HCT116 (cell line): ENCODE results near the gene SYNE1. TPM values are rescaled to one million over a fixed set of nuclear protein-coding genes. Genes with fewer than 3 reads are reported as not detected.
A peak's percentile ranks its signal among the peaks of the same experiment; 100 is the strongest.

Experiments
- ATAC-seq: fragments of 200-7000 bp; cut with Tn5 transposase; 2 replicates; pipeline ENCODE4 v1.9.1; 2020; ENCODE audit warnings: mild to moderate bottlenecking, moderate library complexity
- BruUV-seq: library from RNA; stranded (reverse); fragments of 400-500 nt; replicated peaks from 2 replicates; lab custom pipeline; 2021; lab: Mats Ljungman, UMichigan
- CTCF ChIA-PET: fragments of 300-600 bp; sonication (Branson Sonifier 250); formaldehyde crosslinking; loops from one replicate; lab custom pipeline; 2021; ENCODE audit warnings: antibody characterized with exemption; lab: Charles Lee
- POLR2A ChIA-PET: fragments of 300-600, 350-600 bp; sonication (Branson Sonifier 250); formaldehyde crosslinking; loops from one replicate; lab custom pipeline; 2021; ENCODE audit warnings: antibody characterized with exemption; lab: Charles Lee
- RAD21 ChIA-PET, 2 experiments: fragments of 300-600 bp; sonication (Branson Sonifier 250); formaldehyde crosslinking; loops; one replicate each; lab custom pipeline; 2023; ENCODE audit warnings: low total read pairs in 2 of 2; ENCODE audit not compliant: uncharacterized antibody in 2 of 2, unreplicated experiment in 2 of 2, low non-redundant PET in 1 of 2; lab: Charles Lee
- DNase-seq: peaks from one replicate; pipeline ENCODE4 v3.0.0-alpha.2; 2010; ENCODE audit warnings: low read depth, low spot score
- H2AFZ ChIP-seq: fragments of 200-600 bp; shearing (Covaris generic), sonication (generic); 2 replicates; pipeline ENCODE4 v1.6.1; 2017; ENCODE audit warnings: low read depth, mixed run types, mixed read lengths, antibody characterized with exemption, low read length; ENCODE audit not compliant: poor library complexity, severe bottlenecking
- H3K27ac ChIP-seq: 2 replicates; pipeline ENCODE4 v1.5.1; 2012; ENCODE audit warnings: low read depth, low read length
- H3K27me3 ChIP-seq: fragments of 200-600 bp; sonication (generic); 2 replicates; pipeline ENCODE4 v1.6.1; 2016; ENCODE audit warnings: mixed run types, low read length, mixed read lengths; ENCODE audit not compliant: insufficient read depth
- H3K36me3 ChIP-seq, 2 experiments: fragments of 200-500 bp in 1 of 2; fragments of 200-600 bp in 1 of 2; sonication (Bioruptor generic) in 1 of 2; sonication (generic) in 1 of 2; 2 replicates each; pipeline versions ENCODE4 v1.5.1 to v1.6.1; 2014 to 2016; ENCODE audit warnings: low read length in 2 of 2, inconsistent platforms in 1 of 2, mixed read lengths in 1 of 2, mixed run types in 1 of 2; ENCODE audit not compliant: insufficient read depth in 2 of 2, control insufficient read depth in 1 of 2
- H3K4me1 ChIP-seq, 2 experiments: fragments of 200-600 bp in 1 of 2; sonication (generic) in 1 of 2; 2 replicates each; pipeline versions ENCODE4 v1.5.1 to v1.6.1; 2012 to 2017; ENCODE audit warnings: low read length in 2 of 2, inconsistent platforms in 1 of 2, mild to moderate bottlenecking in 1 of 2, mixed read lengths in 1 of 2, mixed run types in 1 of 2, moderate library complexity in 1 of 2; ENCODE audit not compliant: insufficient read depth in 2 of 2, control insufficient read depth in 1 of 2
- H3K4me2 ChIP-seq: fragments of 200-600 bp; sonication (generic); 2 replicates; pipeline ENCODE4 v1.6.1; 2017; ENCODE audit warnings: mixed run types, low read length, mixed read lengths
- H3K4me3 ChIP-seq, 2 experiments: fragments of 200-600 bp in 1 of 2; sonication (generic) in 1 of 2; replicated peaks in 1 of 2; 2 replicates each; pipeline ENCODE4 v1.5.1; 2011 to 2016; ENCODE audit warnings: low read length in 2 of 2, control low read depth in 1 of 2, low read depth in 1 of 2, mild to moderate bottlenecking in 1 of 2, mixed read lengths in 1 of 2, mixed run types in 1 of 2
- H3K79me2 ChIP-seq: fragments of 200-600 bp; sonication (generic); 2 replicates; pipeline ENCODE4 v1.6.1; 2017; ENCODE audit warnings: mild to moderate bottlenecking, mixed run types, low read length, moderate library complexity, mixed read lengths; ENCODE audit not compliant: insufficient read depth
- H3K9ac ChIP-seq: fragments of 200-600 bp; sonication (generic); 2 replicates; pipeline ENCODE4 v1.6.1; 2016; ENCODE audit warnings: low read length, mixed read lengths
- H3K9me2 ChIP-seq: fragments of 200-600 bp; sonication (generic), shearing (Covaris generic); 2 replicates; pipeline ENCODE4 v1.6.1; 2017; ENCODE audit warnings: mixed run types, mild to moderate bottlenecking, moderate library complexity; ENCODE audit not compliant: insufficient read depth
- H3K9me3 ChIP-seq, 2 experiments: fragments of 200-500 bp in 1 of 2; fragments of 200-600 bp in 1 of 2; sonication (Bioruptor generic) in 1 of 2; sonication (generic) in 1 of 2; 2 replicates each; pipeline ENCODE4 v1.6.1; 2014 to 2017; ENCODE audit warnings: low read length in 2 of 2, mixed read lengths in 2 of 2, inconsistent platforms in 1 of 2, low read depth in 1 of 2, mild to moderate bottlenecking in 1 of 2, mixed run types in 1 of 2, moderate library complexity in 1 of 2; ENCODE audit not compliant: control insufficient read depth in 1 of 2, insufficient read depth in 1 of 2
- H4K20me1 ChIP-seq: fragments of 200-600 bp; sonication (generic), shearing (Covaris generic); 2 replicates; pipeline ENCODE4 v1.6.1; 2017; ENCODE audit warnings: mixed run types, mild to moderate bottlenecking, moderate library complexity; ENCODE audit not compliant: insufficient read depth
- CBX3 ChIP-seq: IDR thresholded peaks from 2 replicates; pipeline ENCODE4 v1.6.1; 2012; ENCODE audit warnings: low read depth
- ELF1 ChIP-seq: IDR thresholded peaks from 2 replicates; pipeline ENCODE4 v1.6.1; 2012; ENCODE audit warnings: low read depth, borderline replicate concordance
- EZH2phosphoT487 ChIP-seq: fragments of 200-600 bp; IDR thresholded peaks from 2 replicates; pipeline ENCODE4 v1.6.1; 2018; ENCODE audit warnings: antibody characterized with exemption, borderline replicate concordance
- FOSL1 ChIP-seq: IDR thresholded peaks from 2 replicates; pipeline ENCODE4 v1.6.1; 2012; ENCODE audit warnings: low read depth
- JUND ChIP-seq: IDR thresholded peaks from 2 replicates; pipeline ENCODE4 v1.6.1; 2012
- SP1 ChIP-seq: IDR thresholded peaks from 2 replicates; pipeline ENCODE4 v1.6.1; 2012; ENCODE audit warnings: low read depth
- intact Hi-C: fragments of 100-400 bp; cut with micrococcal nuclease; formaldehyde crosslinking; loops from 2 replicates; pipeline ENCODE4 v1.10.0; 2022
- total RNA-seq: library from RNA; stranded (reverse); gene quantifications from one replicate; pipeline ENCODE4 v1.2.1, GENCODE V29; 2021; ENCODE audit not compliant: unreplicated experiment
- TF ChIP-seq, protein P1 (sequence below): IDR thresholded peaks from 2 replicates; pipeline ENCODE4 v1.6.1; 2012; ENCODE audit warnings: low read depth

The SYNE1 gene
- total RNA-seq, 1 experiment from 2014 or later = 5.4 TPM

DNA sequence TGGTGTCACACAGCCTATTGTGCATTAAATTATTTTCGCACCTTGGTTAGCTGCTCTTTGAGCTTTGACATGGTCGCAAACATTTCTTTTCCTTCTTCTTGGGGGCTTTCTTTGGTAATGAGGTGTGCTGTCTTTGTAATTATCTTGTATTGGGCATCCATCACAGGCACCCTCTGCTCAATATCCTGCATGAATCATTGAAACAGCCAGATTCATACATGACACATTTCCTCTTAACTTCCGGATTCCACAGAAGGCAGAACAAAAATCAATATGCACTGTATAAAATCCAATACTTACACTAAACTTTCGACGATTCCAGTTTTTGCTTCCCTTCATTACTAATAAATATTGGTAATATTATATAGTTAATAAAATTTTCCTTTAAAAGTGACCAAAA is 175.6 kb downstream of the SYNE1 start:
- POLR2A ChIA-PET = no interaction called here
- H3K4me1 ChIP-seq = peaks cover 0 to 21% of the 10 kb centered on the region in 2 experiments; a peak in 2 of 4 replicates
- no peaks in the 10 kb centered on the region for H3K9me2 ChIP-seq
- no peaks in the 10 kb centered on the region for H3K9me3 ChIP-seq
- no peaks in the 10 kb centered on the region for H3K79me2 ChIP-seq
- no peak overlapping the region for H3K27ac ChIP-seq
- peak overlapping the region; percentile 76 for H2AFZ ChIP-seq
- TF ChIP-seq EZH2phosphoT487 = no peak
- TF ChIP-seq JUND = peak; percentile 64
- TF ChIP-seq ELF1 = peak; percentile 34; the same call in 1 of the 2 replicates
- peak; percentile 68; the same call in 1 of the 2 replicates for TF ChIP-seq CBX3
- TF ChIP-seq, protein P1, sequence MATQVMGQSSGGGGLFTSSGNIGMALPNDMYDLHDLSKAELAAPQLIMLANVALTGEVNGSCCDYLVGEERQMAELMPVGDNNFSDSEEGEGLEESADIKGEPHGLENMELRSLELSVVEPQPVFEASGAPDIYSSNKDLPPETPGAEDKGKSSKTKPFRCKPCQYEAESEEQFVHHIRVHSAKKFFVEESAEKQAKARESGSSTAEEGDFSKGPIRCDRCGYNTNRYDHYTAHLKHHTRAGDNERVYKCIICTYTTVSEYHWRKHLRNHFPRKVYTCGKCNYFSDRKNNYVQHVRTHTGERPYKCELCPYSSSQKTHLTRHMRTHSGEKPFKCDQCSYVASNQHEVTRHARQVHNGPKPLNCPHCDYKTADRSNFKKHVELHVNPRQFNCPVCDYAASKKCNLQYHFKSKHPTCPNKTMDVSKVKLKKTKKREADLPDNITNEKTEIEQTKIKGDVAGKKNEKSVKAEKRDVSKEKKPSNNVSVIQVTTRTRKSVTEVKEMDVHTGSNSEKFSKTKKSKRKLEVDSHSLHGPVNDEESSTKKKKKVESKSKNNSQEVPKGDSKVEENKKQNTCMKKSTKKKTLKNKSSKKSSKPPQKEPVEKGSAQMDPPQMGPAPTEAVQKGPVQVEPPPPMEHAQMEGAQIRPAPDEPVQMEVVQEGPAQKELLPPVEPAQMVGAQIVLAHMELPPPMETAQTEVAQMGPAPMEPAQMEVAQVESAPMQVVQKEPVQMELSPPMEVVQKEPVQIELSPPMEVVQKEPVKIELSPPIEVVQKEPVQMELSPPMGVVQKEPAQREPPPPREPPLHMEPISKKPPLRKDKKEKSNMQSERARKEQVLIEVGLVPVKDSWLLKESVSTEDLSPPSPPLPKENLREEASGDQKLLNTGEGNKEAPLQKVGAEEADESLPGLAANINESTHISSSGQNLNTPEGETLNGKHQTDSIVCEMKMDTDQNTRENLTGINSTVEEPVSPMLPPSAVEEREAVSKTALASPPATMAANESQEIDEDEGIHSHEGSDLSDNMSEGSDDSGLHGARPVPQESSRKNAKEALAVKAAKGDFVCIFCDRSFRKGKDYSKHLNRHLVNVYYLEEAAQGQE = no peak
- TF ChIP-seq SP1 = peak; percentile 45; the same call in 1 of the 2 replicates
- peak; percentile 72 for TF ChIP-seq FOSL1
- ATAC-seq (peak; percentile 34; the same call in 1 of the 2 replicates), DNase-seq (no peak)
- intact Hi-C loops = no loop called here
- no peaks in the 10 kb centered on the region for H3K36me3 ChIP-seq
- H3K4me3 ChIP-seq = no peak overlapping the region
- CTCF ChIA-PET = interaction anchor here (1.4 kb wide), 1 partner anchor 24 kb away, joined by 4 read pairs; no protein-coding TSS in a partner anchor
- H4K20me1 ChIP-seq = no peaks in the 10 kb centered on the region
- RAD21 ChIA-PET = no interaction called here
- H3K9ac ChIP-seq = no peak overlapping the region
- BruUV-seq = no TSS peak
- H3K27me3 ChIP-seq = no peaks in the 10 kb centered on the region
- H3K4me2 ChIP-seq = peak overlapping the region; percentile 39
